Thoracic aorta (tissue), 2 donors: ENCODE data around the gene PPP1R9A. TPM values are rescaled to one million over a fixed set of nuclear protein-coding genes. Genes with fewer than 3 reads are reported as not detected.

Experiments used
- ATAC-seq: fragments of 150-250 bp; one replicate; pipeline ENCODE4 v1.8.0; 2017; ENCODE audit warnings: low read depth; ENCODE audit not compliant: insufficient number of reproducible peaks, low FRiP score
- DNase-seq: peaks from one replicate; pipeline ENCODE4 v3.0.0-alpha.2; 2020; ENCODE audit warnings: low spot score
- H3K27ac ChIP-seq, 2 donors: fragments of 200-600 bp; sonication (generic); 1 replicate in 1 of 2; 2 replicates in 1 of 2; pipeline ENCODE4 v1.5.1; 2016; ENCODE audit warnings: mild to moderate bottlenecking in 2 of 2, moderate library complexity in 2 of 2
- H3K27me3 ChIP-seq: fragments of 200-600 bp; sonication (generic); replicated peaks from 2 replicates; pipeline ENCODE4 v1.6.0; 2016; ENCODE audit warnings: mild to moderate bottlenecking; ENCODE audit not compliant: insufficient read depth
- H3K36me3 ChIP-seq: fragments of 200-600 bp; sonication (generic); one replicate; pipeline ENCODE4 v1.5.1; 2016
- H3K4me1 ChIP-seq, 2 donors: fragments of 200-600 bp; sonication (generic); 1 replicate in 1 of 2; 2 replicates in 1 of 2; pipeline versions ENCODE4 v1.5.1 to v1.6.0; 2016; ENCODE audit warnings: low read depth in 2 of 2, mild to moderate bottlenecking in 1 of 2; ENCODE audit not compliant: control insufficient read depth in 1 of 2
- H3K4me3 ChIP-seq: fragments of 200-600 bp; sonication (generic); 2 replicates; pipeline ENCODE4 v1.5.1; 2016; ENCODE audit warnings: mild to moderate bottlenecking
- H3K9me3 ChIP-seq: fragments of 200-600 bp; sonication (generic); 2 replicates; pipeline ENCODE4 v1.5.1; 2016
- CTCF ChIP-seq: fragments of 200-600 bp; sonication (generic); IDR thresholded peaks from one replicate; pipeline ENCODE4 v1.5.1; 2019; ENCODE audit warnings: antibody characterized with exemption
- total RNA-seq, 2 donors: library from RNA; depleted of rRNA; stranded (reverse); fragments of >200 nt; gene quantifications; one replicate each; pipeline versions ENCODE4 v1.1.0 to v1.2.3, GENCODE V29; 2016

The PPP1R9A gene
- total RNA-seq, 2 donors from 2014 or later: 5.7 to 11.8 TPM

GRCh38 chr7:95113590-95113989 is 206.2 kb downstream of the PPP1R9A start:
- DNase-seq (no peak), ATAC-seq (no peak)
- H3K4me1 ChIP-seq: no peaks in the 10 kb centered on the region
- no peaks in the 10 kb centered on the region for H3K9me3 ChIP-seq
- no peak for TF ChIP-seq CTCF
- no peak overlapping the region for H3K27ac ChIP-seq
- H3K36me3 ChIP-seq: no peaks in the 10 kb centered on the region
- H3K4me3 ChIP-seq: no peak overlapping the region
- no peaks in the 10 kb centered on the region for H3K27me3 ChIP-seq

GRCh38 chr7:95126053-95126709 is 218.8 kb downstream of the PPP1R9A start:
- H3K27ac ChIP-seq: no peak overlapping the region
- no peak for DNase-seq

GRCh38 chr7:95132500-95132899 is 225.1 kb downstream of the PPP1R9A start:
- H3K4me3 ChIP-seq: no peak overlapping the region
- ATAC-seq: no peak
- H3K36me3 ChIP-seq: no peaks in the 10 kb centered on the region
- no peaks in the 10 kb centered on the region for H3K9me3 ChIP-seq
- H3K27me3 ChIP-seq: no peaks in the 10 kb centered on the region
- TF ChIP-seq CTCF: no peak
- no peak for DNase-seq
- no peak overlapping the region for H3K27ac ChIP-seq
- H3K4me1 ChIP-seq: no peaks in the 10 kb centered on the region

More at GRCh38 chr7:95126053-95126709, 218.8 kb downstream of the PPP1R9A start:
- TF ChIP-seq CTCF: no peak
- Histone ChIP-seq H3K4me3 (no peak overlapping the region), H3K9me3 (no peaks in the 10 kb centered on the region), H3K4me1 (no peaks in the 10 kb centered on the region), H3K36me3 (no peaks in the 10 kb centered on the region), H3K27me3 (no peaks in the 10 kb centered on the region)
- no peak for ATAC-seq

GRCh38 chr7:95139922-95140321 is 232.5 kb downstream of the PPP1R9A start:
- no peak for ATAC-seq
- H3K36me3 ChIP-seq: no peaks in the 10 kb centered on the region
- no peak overlapping the region for H3K4me3 ChIP-seq
- H3K9me3 ChIP-seq: no peaks in the 10 kb centered on the region
- no peak overlapping the region for H3K27ac ChIP-seq
- DNase-seq: no peak
- H3K4me1 ChIP-seq: no peaks in the 10 kb centered on the region
- no peaks in the 10 kb centered on the region for H3K27me3 ChIP-seq
- TF ChIP-seq CTCF: no peak

GRCh38 chr7:95141755-95142154 is 234.4 kb downstream of the PPP1R9A start:
- Histone ChIP-seq H3K36me3 (no peaks in the 10 kb centered on the region), H3K27ac (no peak overlapping the region), H3K9me3 (no peaks in the 10 kb centered on the region), H3K4me1 (no peaks in the 10 kb centered on the region), H3K27me3 (no peaks in the 10 kb centered on the region), H3K4me3 (no peak overlapping the region)
- no peak for TF ChIP-seq CTCF
- ATAC-seq: no peak
- DNase-seq: no peak
